Prostate gland (tissue), 2 donors: ENCODE results near the gene DPH3. TPM values are rescaled to one million over a fixed set of nuclear protein-coding genes. Genes with fewer than 3 reads are reported as not detected.

ENCODE experiments used
- DNase-seq: peaks from one replicate; pipeline ENCODE4 v3.0.0-alpha.2; 2019; ENCODE audit warnings: low spot score
- H3K27ac ChIP-seq, 2 donors: fragments of 200-600 bp; sonication (generic); 2 replicates each; pipeline ENCODE4 v1.5.1; 2017 to 2019
- H3K27me3 ChIP-seq: fragments of 200-600 bp; sonication (generic); replicated peaks from 2 replicates; pipeline ENCODE4 v1.5.1; 2019; ENCODE audit not compliant: insufficient read depth
- H3K36me3 ChIP-seq, 2 donors: fragments of 200-600 bp; sonication (generic); 1 replicate in 1 of 2; 2 replicates in 1 of 2; pipeline versions ENCODE4 v1.5.1 to v1.8.1; 2017 to 2019
- H3K4me1 ChIP-seq: fragments of 200-600 bp; sonication (generic); replicated peaks from 2 replicates; pipeline ENCODE4 v1.5.1; 2019
- H3K4me3 ChIP-seq, 2 donors: fragments of 200-600 bp; sonication (generic); 2 replicates each; pipeline ENCODE4 v1.5.1; 2017 to 2019
- H3K9me3 ChIP-seq: fragments of 200-600 bp; sonication (generic); 2 replicates; pipeline ENCODE4 v1.5.1; 2017
- CTCF ChIP-seq, 4 experiments: fragments of 200-600 bp in 2 of 4; fragments of 450-650 bp in 2 of 4; sonication (generic) in 2 of 4; IDR thresholded peaks; 1 replicate in 3 of 4; 2 replicates in 1 of 4; pipeline ENCODE4 v1.5.1; 2016 to 2019; ENCODE audit warnings: antibody characterized with exemption in 4 of 4, mild to moderate bottlenecking in 2 of 4, moderate library complexity in 2 of 4
- POLR2A ChIP-seq: fragments of 450-650 bp; IDR thresholded peaks from one replicate; pipeline ENCODE4 v1.6.1; 2016; ENCODE audit warnings: antibody characterized with exemption, mild to moderate bottlenecking
- POLR2AphosphoS5 ChIP-seq: sonication (generic); formaldehyde crosslinking; IDR thresholded peaks from one replicate; pipeline ENCODE4 v1.6.1; 2017; ENCODE audit warnings: antibody characterized with exemption
- WGBS: methylation state at CpG from one replicate; pipeline ENCODE4 v1.1.5; 2018; 5-methylcytosine and 5-hydroxymethylcytosine counted together
- intact Hi-C: fragments of 100-400 bp; cut with DNase I; formaldehyde crosslinking; loops from one replicate; pipeline ENCODE4 v1.14.2; 2022
- total RNA-seq, 2 donors: library from RNA; depleted of rRNA; stranded (reverse); fragments of >200 nt; gene quantifications; one replicate each; pipeline ENCODE4 v1.1.0, GENCODE V29; 2016

The DPH3 gene
- total RNA-seq, 2 donors from 2014 or later, result 12.4 to 13.8 TPM

GRCh38 chr3:16288664-16289063, 23.9 kb upstream of the DPH3 start:
- no peak overlapping the region for H3K27ac ChIP-seq
- 11% methylated on average over 1 of the region's 1 CpG for WGBS
- no peak for DNase-seq
- no peak overlapping the region for H3K4me3 ChIP-seq
- TF ChIP-seq POLR2A (no peak), POLR2AphosphoS5 (no peak), CTCF (IDR thresholded peaks at IDR 0.05) (no peak)
- no peaks in the 10 kb centered on the region for H3K9me3 ChIP-seq
- H3K36me3 ChIP-seq, result no peaks in the 10 kb centered on the region
- H3K4me1 ChIP-seq, result no peaks in the 10 kb centered on the region
- H3K27me3 ChIP-seq, result no peaks in the 10 kb centered on the region
- intact Hi-C loops, result no loop called here

GRCh38 chr3:16286751-16287543, 22.2 kb upstream of the DPH3 start:
- no peak overlapping the region for H3K4me3 ChIP-seq
- no peaks in the 10 kb centered on the region for H3K36me3 ChIP-seq
- 72% methylated on average over 6 of the region's 6 CpGs for WGBS
- H3K27me3 ChIP-seq, result no peaks in the 10 kb centered on the region
- DNase-seq, result no peak
- H3K27ac ChIP-seq, result no peak overlapping the region
- intact Hi-C loops, result no loop called here
- H3K9me3 ChIP-seq, result no peaks in the 10 kb centered on the region
- H3K4me1 ChIP-seq, result no peaks in the 10 kb centered on the region
- TF ChIP-seq POLR2AphosphoS5 (no peak), CTCF (IDR thresholded peaks at IDR 0.05) (no peak), POLR2A (no peak)

- no peak for TF ChIP-seq POLR2A
- no peak for TF ChIP-seq POLR2AphosphoS5
- TF ChIP-seq CTCF (IDR thresholded peaks at IDR 0.05), result no peak
- DNase-seq, result no peak
- Histone ChIP-seq H3K27ac (no peak overlapping the region), H3K27me3 (no peaks in the 10 kb centered on the region), H3K4me1 (no peaks in the 10 kb centered on the region), H3K9me3 (no peaks in the 10 kb centered on the region), H3K4me3 (no peak overlapping the region), H3K36me3 (no peaks in the 10 kb centered on the region)
- 96% methylated on average over 3 of the region's 3 CpGs for WGBS
- intact Hi-C loops, result no loop called here
These were observed 21.4 kb upstream of the DPH3 start for GRCh38 chr3:16286161-16286560.

- no peak overlapping the region for H3K27ac ChIP-seq
- no peaks in the 10 kb centered on the region for H3K4me1 ChIP-seq
- H3K36me3 ChIP-seq, result no peaks in the 10 kb centered on the region
- H3K27me3 ChIP-seq, result no peaks in the 10 kb centered on the region
- WGBS, result 100% methylated on average over 1 of the region's 1 CpG
- TF ChIP-seq CTCF (IDR thresholded peaks at IDR 0.05), result no peak
- TF ChIP-seq POLR2AphosphoS5, result no peak
- TF ChIP-seq POLR2A, result no peak
- intact Hi-C loops, result no loop called here
- no peaks in the 10 kb centered on the region for H3K9me3 ChIP-seq
- H3K4me3 ChIP-seq, result no peak overlapping the region
- no peak for DNase-seq
These were observed 19.9 kb upstream of the DPH3 start for GRCh38 chr3:16284633-16285032.

- 95% methylated on average over 2 of the region's 2 CpGs for WGBS
- H3K36me3 ChIP-seq, result no peaks in the 10 kb centered on the region
- no peak overlapping the region for H3K4me3 ChIP-seq
- H3K9me3 ChIP-seq, result no peaks in the 10 kb centered on the region
- H3K27ac ChIP-seq, result no peak overlapping the region
- no peaks in the 10 kb centered on the region for H3K27me3 ChIP-seq
- H3K4me1 ChIP-seq, result no peaks in the 10 kb centered on the region
- no peak for TF ChIP-seq CTCF (IDR thresholded peaks at IDR 0.05)
- TF ChIP-seq POLR2AphosphoS5, result no peak
- no peak for TF ChIP-seq POLR2A
- no peak for DNase-seq
- intact Hi-C loops, result no loop called here
These were observed 15.9 kb upstream of the DPH3 start for GRCh38 chr3:16280671-16281070.
